K562 (cell line): ENCODE data around the gene CFAP141.

Source experiments
- EHMT2 ChIP-seq: fragments of 450-650 bp; IDR thresholded peaks from 2 replicates; pipeline ENCODE4 v1.6.1; 2018; ENCODE audit warnings: antibody characterized with exemption
- ZNF449 ChIP-seq: fragments of 250-450 bp; sonication (Bioruptor Pico); IDR thresholded peaks from 2 replicates; pipeline ENCODE4 v1.8.0; 2022; ENCODE audit warnings: moderate library complexity, mild to moderate bottlenecking, inconsistent platforms
- ZNF592 ChIP-seq: fragments of 450-650 bp; IDR thresholded peaks from 2 replicates; pipeline ENCODE4 v1.6.1; 2017; ENCODE audit warnings: antibody characterized with exemption, mild to moderate bottlenecking

GRCh38 chr1:154151311-154151710 lies 54.8 kb downstream of the CFAP141 start:
- no peak for TF ChIP-seq ZNF449 (CRISPR knock-in tag)
- TF ChIP-seq EHMT2, result no peak
- no peak for TF ChIP-seq ZNF592
